Epithelial cell of proximal tubule (primary cell): ENCODE measurements around the gene SMG5. TPM values are rescaled to one million over a fixed set of nuclear protein-coding genes. Genes with fewer than 3 reads are reported as not detected.

Source experiments
- DNase-seq: peaks from one replicate; pipeline ENCODE4 v3.0.0-alpha.2; 2011; ENCODE audit warnings: low read depth
- H3K4me3 ChIP-seq: 2 replicates; pipeline ENCODE4 v1.5.1; 2011; ENCODE audit warnings: low read depth, mild to moderate bottlenecking, low read length
- CTCF ChIP-seq: conservative IDR thresholded peaks from 2 replicates; pipeline ENCODE4 v1.5.1; 2012; ENCODE audit warnings: low read depth, mild to moderate bottlenecking, low read length
- total RNA-seq: library from RNA; depleted of rRNA; stranded (reverse); fragments of >200 nt; gene quantifications from 2 replicates; pipeline ENCODE4 v1.2.3, GENCODE V29; 2015

SMG5 gene
- total RNA-seq, 1 donor from 2014 or later: 77.4 TPM

DNA sequence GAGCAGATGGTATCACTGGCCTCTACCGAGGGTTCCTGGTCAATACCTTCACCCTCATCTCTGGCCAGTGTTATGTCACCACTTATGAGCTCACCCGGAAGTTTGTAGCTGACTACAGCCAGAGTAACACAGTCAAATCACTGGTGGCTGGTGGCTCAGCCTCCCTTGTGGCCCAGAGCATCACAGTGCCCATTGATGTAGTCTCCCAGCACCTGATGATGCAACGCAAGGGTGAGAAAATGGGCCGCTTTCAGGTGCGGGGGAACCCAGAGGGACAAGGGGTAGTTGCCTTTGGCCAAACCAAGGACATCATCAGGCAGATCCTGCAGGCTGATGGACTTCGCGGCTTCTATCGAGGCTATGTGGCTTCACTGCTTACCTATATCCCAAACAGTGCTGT lies 82.6 kb downstream of the SMG5 start:
- no peak for TF ChIP-seq CTCF
- H3K4me3 ChIP-seq: no peak overlapping the region
- no peak for DNase-seq

Other genes with a start within 250 kb of the SMG5 start
- 28.2 and 29.7 TPM in 2 replicates for gene UBQLN4, start 229.0 kb downstream of the SMG5 start, total RNA-seq
- 94.8 and 97.0 TPM in 2 replicates for gene LAMTOR2, start 228.0 kb downstream of the SMG5 start, total RNA-seq
- 17.8 and 47.5 TPM in 2 replicates for gene RAB25, start 221.7 kb downstream of the SMG5 start, total RNA-seq
- gene MEX3A, start 200.4 kb downstream of the SMG5 start, total RNA-seq: 14.8 and 19.0 TPM in 2 replicates
- 358 and 433 TPM in 2 replicates for gene LMNA, start 168.1 kb downstream of the SMG5 start, total RNA-seq
- 1.4 and 3.5 TPM in 2 replicates for gene SEMA4A, start 129.2 kb downstream of the SMG5 start, total RNA-seq
- 7.4 and 16.6 TPM in 2 replicates for gene SLC25A44, start 88.7 kb downstream of the SMG5 start, total RNA-seq
- 112 and 131 TPM in 2 replicates for gene PMF1, start 69.8 kb downstream of the SMG5 start, total RNA-seq
- 0.29 TPM in 1 of 2 replicates, not detected in the other for gene BGLAP, start 40.6 kb downstream of the SMG5 start, total RNA-seq
- 1.4 and 1.5 TPM in 2 replicates for gene PAQR6, start 34.8 kb downstream of the SMG5 start, total RNA-seq
- 2.1 and 3.9 TPM in 2 replicates for gene TMEM79, start 1.5 kb upstream of the SMG5 start, total RNA-seq
- gene GLMP, start 12.9 kb upstream of the SMG5 start, total RNA-seq: 47.9 and 66.3 TPM in 2 replicates
- gene VHLL, start 16.5 kb upstream of the SMG5 start, total RNA-seq: not detected in 2 replicates
- 358 and 726 TPM in 2 replicates for gene CCT3, start 55.5 kb upstream of the SMG5 start, total RNA-seq
- gene TSACC, start 55.7 kb upstream of the SMG5 start, total RNA-seq: 0.36 and 0.69 TPM in 2 replicates
- 0.14 TPM in 1 of 2 replicates, not detected in the other for gene RHBG, start 86.4 kb upstream of the SMG5 start, total RNA-seq
- 10.6 and 10.7 TPM in 2 replicates for gene MEF2D, start 217.9 kb upstream of the SMG5 start, total RNA-seq